HCT116 (cell line): Measurements from ENCODE around the gene RGL2.
"Not testable (repeated sequence)": the region's sequence is repeated elsewhere in the genome, so short reads cannot be mapped to it uniquely, and the experiment has no call there.

ENCODE experiments used
- CTCF ChIP-seq, 3 experiments: fragments of 200-600 bp in 1 of 3; sonication (generic) in 1 of 3; IDR thresholded peaks in 2 of 3; conservative IDR thresholded peaks in 1 of 3; 2 replicates each; pipeline ENCODE4 v1.5.1; 2012 to 2017; ENCODE audit warnings: low read depth in 2 of 3, low read length in 2 of 3, antibody characterized with exemption in 1 of 3, borderline replicate concordance in 1 of 3, control low read depth in 1 of 3, mild to moderate bottlenecking in 1 of 3, mixed read lengths in 1 of 3, mixed run types in 1 of 3, moderate library complexity in 1 of 3; ENCODE audit not compliant: insufficient read depth in 1 of 3
- POLR2A ChIP-seq: IDR thresholded peaks from 2 replicates; pipeline ENCODE4 v1.7.0; 2011; ENCODE audit warnings: borderline replicate concordance; ENCODE audit not compliant: insufficient read depth, insufficient read length; ENCODE audit errors: extremely low read depth
- POLR2AphosphoS5 ChIP-seq: IDR thresholded peaks from 2 replicates; pipeline ENCODE4 v1.6.1; 2011; ENCODE audit warnings: mild to moderate bottlenecking, low read depth, low read length, moderate library complexity
- SIN3A ChIP-seq: IDR thresholded peaks from 2 replicates; pipeline ENCODE4 v1.6.1; 2012; ENCODE audit warnings: low read depth
- SP1 ChIP-seq: IDR thresholded peaks from 2 replicates; pipeline ENCODE4 v1.6.1; 2012; ENCODE audit warnings: low read depth
- TCF7L2 ChIP-seq: IDR thresholded peaks from 2 replicates; pipeline ENCODE4 v1.7.0; 2011; ENCODE audit warnings: borderline replicate concordance, inconsistent platforms; ENCODE audit not compliant: insufficient read depth, insufficient read length; ENCODE audit errors: extremely low read depth
- YY1 ChIP-seq: IDR thresholded peaks from 2 replicates; pipeline ENCODE4 v1.6.1; 2011; ENCODE audit warnings: low read length, low read depth, moderate library complexity, mild to moderate bottlenecking; ENCODE audit not compliant: insufficient replicate concordance; ENCODE audit errors: extremely low read depth
- ZBTB33 ChIP-seq: IDR thresholded peaks from 2 replicates; pipeline ENCODE4 v1.6.1; 2011; ENCODE audit warnings: mild to moderate bottlenecking, low read length, moderate library complexity; ENCODE audit not compliant: insufficient replicate concordance; ENCODE audit errors: extremely low read depth
- ZNF274 ChIP-seq: fragments of 200-500 bp; sonication (Bioruptor generic); IDR thresholded peaks from 2 replicates; pipeline ENCODE4 v1.6.1; 2014; ENCODE audit warnings: mild to moderate bottlenecking, low read depth, low read length, inconsistent platforms

GRCh38 chr6:33285214-33285613, 13.5 kb downstream of the RGL2 start:
- TF ChIP-seq POLR2A; CTCF (IDR thresholded peaks at IDR 0.05 in 2 of 3, conservative IDR thresholded peaks at IDR 0.05 in 1 of 3; ENCODE audit: borderline replicate concordance in 1 of 3, insufficient read depth in 1 of 3, low read depth in 2 of 3, low read length in 2 of 3); ZNF274; YY1; SIN3A; ZBTB33; SP1; POLR2AphosphoS5; TCF7L2: not testable (repeated sequence)
